D721Med (cell line): ENCODE results near the gene MCF2L2.
"Not testable (repeated sequence)": the region's sequence is repeated elsewhere in the genome, so short reads cannot be mapped to it uniquely, and the experiment has no call there.

Experiments used
- DNase-seq: peaks from one replicate; pipeline ENCODE4 v3.0.0; 2011; ENCODE audit warnings: low spot score; ENCODE audit not compliant: insufficient read length
- FAIRE-seq: peaks from 2 replicates; lab custom pipeline; 2011; peaks lifted over from hg19 to GRCh38; lab: Jason Lieb, UNC
- CTCF ChIP-seq: IDR thresholded peaks from 2 replicates; pipeline ENCODE4 v1.5.1; 2012; ENCODE audit warnings: mild to moderate bottlenecking, control low read depth; ENCODE audit not compliant: insufficient read depth; ENCODE audit errors: missing control alignments

MCF2L2 gene

GRCh38 chr3:183443395-183444385 lies 15.3 kb upstream of the MCF2L2 start:
- TF ChIP-seq CTCF: no peak
- DNase-seq (no peak), FAIRE-seq (no peak)

GRCh38 chr3:183442994-183443393 lies 14.6 kb upstream of the MCF2L2 start:
- FAIRE-seq (no peak), DNase-seq (no peak)
- TF ChIP-seq CTCF: no peak

- DNase-seq, FAIRE-seq: not testable (repeated sequence)
These were observed 12.1 kb upstream of the MCF2L2 start for GRCh38 chr3:183440521-183440920.

GRCh38 chr3:183439515-183439914 lies 11.1 kb upstream of the MCF2L2 start:
- no peak for TF ChIP-seq CTCF
- FAIRE-seq: no peak
- no peak for DNase-seq

- DNase-seq (no peak), FAIRE-seq (no peak)
- no peak for TF ChIP-seq CTCF
These were observed 10.3 kb upstream of the MCF2L2 start for GRCh38 chr3:183438735-183439134.

GRCh38 chr3:183437666-183438564 lies 9.5 kb upstream of the MCF2L2 start:
- FAIRE-seq (no peak), DNase-seq (no peak)
- no peak for TF ChIP-seq CTCF

- FAIRE-seq: no peak
- TF ChIP-seq CTCF: no peak
- DNase-seq: no peak
These were observed 8.6 kb upstream of the MCF2L2 start for GRCh38 chr3:183437061-183437460.
